Esophagus (tissue), 2 donors: ENCODE results near the gene SMC6. TPM values are rescaled to one million over a fixed set of nuclear protein-coding genes. Genes with fewer than 3 reads are reported as not detected.

Source experiments
- H3K27ac ChIP-seq, 2 donors: one replicate each; pipeline ENCODE4 v1.5.1; 2013; ENCODE audit warnings: low read depth in 2 of 2, mild to moderate bottlenecking in 2 of 2, inconsistent platforms in 1 of 2, low read length in 1 of 2, moderate library complexity in 1 of 2
- H3K27me3 ChIP-seq, 2 donors: one replicate each; pipeline ENCODE4 v1.6.1; 2013; ENCODE audit warnings: low read length in 2 of 2, control low read depth in 1 of 2, mild to moderate bottlenecking in 1 of 2; ENCODE audit not compliant: insufficient read depth in 2 of 2, control insufficient read depth in 1 of 2
- H3K36me3 ChIP-seq, 2 donors: one replicate each; pipeline ENCODE4 v1.6.1; 2013; ENCODE audit warnings: low read length in 1 of 2; ENCODE audit not compliant: control insufficient read depth in 2 of 2, insufficient read depth in 2 of 2
- H3K4me1 ChIP-seq, 2 donors: one replicate each; pipeline ENCODE4 v1.6.1; 2013; ENCODE audit warnings: low read length in 1 of 2; ENCODE audit not compliant: control insufficient read depth in 2 of 2, insufficient read depth in 2 of 2
- H3K4me3 ChIP-seq, 2 donors: one replicate each; pipeline ENCODE4 v1.5.1; 2013; ENCODE audit warnings: low read length in 2 of 2, mild to moderate bottlenecking in 2 of 2, low read depth in 1 of 2, moderate library complexity in 1 of 2
- H3K9me3 ChIP-seq, 2 donors: one replicate each; pipeline ENCODE4 v1.6.1; 2013; ENCODE audit warnings: mild to moderate bottlenecking in 2 of 2, low read depth in 1 of 2, low read length in 1 of 2, moderate library complexity in 1 of 2; ENCODE audit not compliant: control insufficient read depth in 2 of 2, insufficient read depth in 1 of 2
- WGBS, 2 donors: extraction: QIAGEN DNeasy Blood & Tissue Kit; methylation state at CpG; one replicate each; pipeline ENCODE4 v1.1.7; 2013; 5-methylcytosine and 5-hydroxymethylcytosine counted together
- polyA plus RNA-seq, 2 donors: library from polyadenylated mRNA; stranded (reverse); fragments of 200-250 nt; gene quantifications; one replicate each; pipeline ENCODE4 v1.2.3, GENCODE V29; 2013
- donor health status: healthy with polysubstance abuse.
- donor health status: Bipolar disorder and iron deficiency.

Gene SMC6
- polyA plus RNA-seq, 2 donors, result 9.2 to 12.3 TPM

DNA sequence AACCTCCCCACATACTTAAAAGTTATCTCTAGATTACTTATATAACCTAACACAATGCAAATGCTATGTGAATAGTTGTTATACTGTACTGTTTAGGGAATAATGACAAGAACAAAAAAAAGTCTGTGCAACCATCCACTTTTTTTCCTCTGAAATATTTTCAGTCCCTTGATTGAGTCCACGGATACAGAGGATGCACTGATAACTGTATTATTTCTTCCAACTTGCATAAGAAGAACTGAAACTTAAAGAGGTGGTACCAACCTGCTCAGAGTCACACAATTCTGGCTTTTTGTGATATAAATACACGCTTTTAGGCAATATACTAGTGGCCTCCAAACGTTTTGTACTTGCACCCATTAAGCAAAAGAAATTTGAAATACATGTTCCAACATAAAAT, 1.4 kb downstream of the SMC6 start:
- Histone ChIP-seq H3K36me3 (peaks cover 0 to 3% of the 10 kb centered on the region in 2 donors), H3K27ac (no peak overlapping the region), H3K9me3 (no peaks in the 10 kb centered on the region), H3K4me3 (peak overlapping the region in 1 of 2 donors; percentile 83), H3K27me3 (no peaks in the 10 kb centered on the region), H3K4me1 (no peaks in the 10 kb centered on the region)
- 36 to 39% methylated on average over 3 of the region's 3 CpGs for WGBS, 2 donors

DNA sequence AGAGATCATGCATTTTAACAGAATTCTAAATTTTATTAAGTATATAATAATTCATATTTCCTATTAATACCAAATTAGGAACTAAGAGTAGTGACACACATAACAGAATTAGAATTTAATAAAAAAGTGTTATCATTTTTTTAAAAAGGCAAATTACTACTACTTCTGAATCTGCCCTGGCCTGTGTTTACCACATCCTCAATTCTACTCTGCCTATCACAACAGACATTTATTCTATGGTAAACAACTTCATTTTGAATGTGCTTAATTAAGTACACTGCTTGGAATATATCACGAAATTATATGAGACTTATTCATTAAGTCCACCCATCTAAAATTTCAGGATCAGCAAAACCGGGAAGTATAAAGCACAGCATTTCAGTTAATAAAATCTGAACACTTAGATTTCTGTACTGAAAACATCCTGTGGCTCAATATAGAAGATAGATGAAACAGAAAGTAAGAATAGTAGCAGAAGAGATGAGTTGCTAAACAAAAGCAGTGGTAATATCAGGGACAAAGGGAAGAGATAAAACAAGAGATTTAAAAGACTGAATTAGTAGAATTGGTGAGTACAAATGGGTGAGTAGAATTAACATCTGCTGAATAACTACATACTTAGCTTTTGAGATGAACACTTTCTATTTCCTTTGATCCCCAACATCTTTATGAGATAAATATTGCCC, 3.7 kb downstream of the SMC6 start:
- H3K4me3 ChIP-seq, result no peak overlapping the region
- H3K27ac ChIP-seq, result no peak overlapping the region
- 76 to 81% methylated on average over 2 of the region's 2 CpGs for WGBS, 2 donors

DNA sequence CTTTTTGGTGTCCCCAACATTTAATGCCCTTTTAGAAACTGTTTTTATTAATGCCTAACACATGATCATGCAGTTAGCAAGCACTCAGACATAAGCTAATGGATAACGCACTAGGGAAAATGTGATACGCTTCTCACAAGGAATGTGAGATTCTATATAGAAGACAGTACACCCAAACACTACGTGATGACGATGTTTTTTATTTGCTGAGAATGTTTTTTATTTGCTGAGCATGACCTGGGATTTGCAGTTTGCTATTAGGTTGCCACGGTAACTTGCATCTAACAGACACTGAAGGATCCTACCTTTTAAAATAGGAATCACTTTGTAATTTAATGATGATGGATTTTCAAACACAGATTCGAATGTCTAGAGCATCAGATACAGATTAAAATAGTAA, 4.9 kb downstream of the SMC6 start:
- no peak overlapping the region for H3K27ac ChIP-seq
- H3K4me1 ChIP-seq, result no peaks in the 10 kb centered on the region
- no peak overlapping the region for H3K4me3 ChIP-seq
- H3K9me3 ChIP-seq, result no peaks in the 10 kb centered on the region
- 92 to 95% methylated on average over 6 of the region's 6 CpGs for WGBS, 2 donors
- no peaks in the 10 kb centered on the region for H3K27me3 ChIP-seq
- H3K36me3 ChIP-seq, result peaks cover 0 to 3% of the 10 kb centered on the region in 2 donors

More for the DNA sequence above, 3.7 kb downstream of the SMC6 start:
- Histone ChIP-seq H3K9me3 (no peaks in the 10 kb centered on the region), H3K27me3 (no peaks in the 10 kb centered on the region), H3K36me3 (peaks cover 0 to 3% of the 10 kb centered on the region in 2 donors), H3K4me1 (no peaks in the 10 kb centered on the region)

DNA sequence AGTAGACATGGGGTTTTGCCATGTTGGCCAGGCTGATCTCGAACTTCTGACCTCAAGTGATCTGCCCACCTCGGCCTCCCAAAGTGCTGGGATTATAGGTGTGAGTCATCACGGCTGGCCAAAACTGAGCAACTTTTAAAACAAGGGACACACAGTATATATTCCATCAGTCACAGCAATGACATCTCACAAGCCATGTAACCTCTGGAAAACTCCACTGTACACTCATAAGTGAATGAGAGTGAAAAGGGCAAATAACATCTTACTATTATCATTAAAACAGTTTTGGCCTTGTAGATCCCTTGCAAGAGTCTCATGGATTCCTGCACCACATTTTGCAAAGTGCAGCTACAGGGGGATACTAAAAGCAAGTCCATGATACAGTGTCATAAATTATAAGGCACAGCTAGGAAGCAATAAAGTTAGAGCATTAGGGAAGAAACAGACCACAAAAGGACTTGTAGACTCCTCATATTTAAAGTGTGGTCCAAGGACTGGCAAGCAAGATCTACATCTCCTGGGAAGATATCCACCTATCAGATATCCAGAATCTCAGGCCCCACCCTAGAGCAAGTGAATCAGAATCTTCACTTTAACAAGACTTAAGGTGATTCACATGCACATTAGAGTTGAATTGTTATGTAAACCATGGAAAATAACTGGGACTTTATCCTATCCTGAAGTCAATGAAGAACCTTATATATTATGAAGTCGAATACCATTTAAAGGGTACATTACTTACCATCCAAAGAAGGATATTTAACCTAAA, 5.7 kb downstream of the SMC6 start:
- H3K27me3 ChIP-seq, result no peaks in the 10 kb centered on the region
- H3K4me3 ChIP-seq, result no peak overlapping the region
- H3K9me3 ChIP-seq, result no peaks in the 10 kb centered on the region
- 80 to 87% methylated on average over 4 of the region's 4 CpGs for WGBS, 2 donors
- peaks cover 0 to 3% of the 10 kb centered on the region in 2 donors for H3K36me3 ChIP-seq
- no peaks in the 10 kb centered on the region for H3K4me1 ChIP-seq
- no peak overlapping the region for H3K27ac ChIP-seq

DNA sequence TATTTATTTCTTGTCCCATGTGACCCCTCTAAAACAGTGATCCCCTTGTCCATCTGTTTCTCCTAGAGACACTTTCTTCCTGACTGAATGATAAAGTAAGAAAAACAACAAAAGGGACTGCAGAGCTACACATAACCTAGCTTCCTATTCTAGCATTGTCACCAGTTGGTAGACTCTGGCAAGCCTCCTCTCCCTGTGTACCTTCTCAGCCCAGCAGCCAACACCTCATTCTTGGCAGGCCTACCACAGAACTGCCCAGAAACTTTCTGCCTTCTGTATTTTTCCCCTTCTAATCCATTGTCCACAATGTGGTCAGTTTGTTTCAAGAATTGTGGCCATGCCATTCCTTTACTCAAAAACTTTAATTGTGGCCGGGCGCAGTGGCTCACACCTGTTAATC, 13.4 kb downstream of the SMC6 start:
- peaks cover 0 to 5% of the 10 kb centered on the region in 2 donors for H3K36me3 ChIP-seq
- no peaks in the 10 kb centered on the region for H3K9me3 ChIP-seq
- H3K4me1 ChIP-seq, result no peaks in the 10 kb centered on the region
- no peak overlapping the region for H3K4me3 ChIP-seq
- WGBS, 2 donors, result 97 to 100% methylated on average over 2 of the region's 2 CpGs
- H3K27me3 ChIP-seq, result no peaks in the 10 kb centered on the region
- no peak overlapping the region for H3K27ac ChIP-seq

DNA sequence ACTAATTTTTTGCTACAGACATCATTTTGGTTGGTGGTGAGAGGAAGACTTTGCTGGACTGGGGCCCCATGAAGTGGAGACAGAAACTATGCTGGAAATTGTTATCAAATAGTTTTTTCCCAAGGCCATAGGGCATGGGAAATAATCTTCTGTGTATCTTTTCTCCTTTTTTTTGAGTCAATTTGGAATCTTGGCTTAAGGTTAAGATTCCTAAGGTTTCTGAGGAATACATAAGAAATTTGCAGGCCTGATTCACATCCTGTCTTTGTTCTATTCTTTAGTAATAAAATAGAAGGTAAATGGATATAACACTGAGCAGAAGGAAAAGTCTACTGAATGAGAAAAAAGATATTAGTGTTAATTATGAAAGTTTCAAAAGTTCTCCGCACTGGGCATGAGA, 16.6 kb downstream of the SMC6 start:
- Histone ChIP-seq H3K27me3 (no peaks in the 10 kb centered on the region), H3K27ac (no peak overlapping the region), H3K36me3 (peaks cover 3 to 5% of the 10 kb centered on the region in 2 donors), H3K4me1 (no peaks in the 10 kb centered on the region), H3K4me3 (no peak overlapping the region), H3K9me3 (no peaks in the 10 kb centered on the region)
- 86 to 97% methylated on average over 1 of the region's 1 CpG for WGBS, 2 donors

DNA sequence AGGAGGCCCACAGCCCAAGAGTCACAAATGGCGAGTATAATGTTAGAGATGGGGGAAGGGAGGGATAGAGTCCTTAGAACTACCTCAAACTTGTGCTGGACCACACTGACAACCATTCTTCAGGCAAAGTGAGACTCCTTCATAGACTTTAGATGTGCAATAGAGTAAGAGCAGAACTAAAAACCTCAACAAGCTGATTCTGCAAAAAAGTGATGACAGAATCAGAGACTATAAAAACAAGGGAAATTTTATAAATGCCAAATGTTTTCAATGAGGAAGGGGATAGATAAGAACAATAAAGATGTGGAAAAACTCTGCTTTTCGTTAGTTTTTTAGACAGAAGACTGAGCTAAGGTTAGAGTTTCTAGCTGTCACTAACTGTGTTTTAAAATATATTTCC, 17.7 kb downstream of the SMC6 start:
- Histone ChIP-seq H3K27ac (no peak overlapping the region), H3K4me1 (no peaks in the 10 kb centered on the region), H3K9me3 (no peaks in the 10 kb centered on the region), H3K4me3 (no peak overlapping the region), H3K27me3 (no peaks in the 10 kb centered on the region), H3K36me3 (peaks cover 3 to 5% of the 10 kb centered on the region in 2 donors)
- WGBS, 2 donors, result 94 to 95% methylated on average over 2 of the region's 2 CpGs

DNA sequence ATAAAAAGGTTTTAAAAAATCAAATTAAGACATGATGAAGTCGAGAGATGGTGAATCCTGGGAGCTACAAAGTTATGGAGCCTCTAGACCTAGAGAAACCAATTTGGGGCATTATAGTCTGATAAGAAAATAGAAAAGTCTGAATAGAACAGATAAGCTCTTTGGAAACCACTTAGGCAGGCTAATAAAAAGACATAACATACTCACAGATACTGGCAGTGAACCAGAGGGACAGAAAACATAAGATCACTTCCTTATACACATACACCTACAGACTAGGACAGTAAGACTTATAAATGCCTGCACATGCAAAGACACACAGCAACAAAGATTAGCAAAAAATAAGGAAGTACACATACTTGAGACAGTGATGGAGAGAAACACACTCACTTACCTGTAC, 20.0 kb downstream of the SMC6 start:
- Histone ChIP-seq H3K4me1 (no peaks in the 10 kb centered on the region), H3K27ac (no peak overlapping the region), H3K36me3 (peaks cover 2 to 3% of the 10 kb centered on the region in 2 donors), H3K9me3 (no peaks in the 10 kb centered on the region), H3K27me3 (no peaks in the 10 kb centered on the region), H3K4me3 (no peak overlapping the region)
- 91 to 94% methylated on average over 1 of the region's 1 CpG for WGBS, 2 donors

DNA sequence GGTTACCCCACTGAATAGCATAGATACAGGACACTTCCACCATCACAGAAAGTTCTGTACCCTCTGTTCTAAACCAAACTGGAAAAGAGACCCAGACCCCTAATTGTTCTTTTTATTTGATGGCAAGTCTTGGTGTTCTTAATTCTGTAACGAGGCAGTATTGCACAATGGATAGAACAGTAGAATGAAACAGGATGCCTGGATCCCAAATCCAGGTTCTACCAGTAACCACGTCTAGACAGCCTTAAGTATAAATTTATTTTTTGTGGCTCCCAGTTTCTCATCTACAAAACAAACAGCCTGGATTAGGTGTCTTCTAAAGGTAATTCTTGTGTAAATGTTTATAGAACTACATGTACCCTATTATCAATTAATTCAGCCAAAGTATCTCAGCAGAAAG, 23.7 kb downstream of the SMC6 start:
- peaks cover 3% of the 10 kb centered on the region in 2 donors for H3K36me3 ChIP-seq
- no peak overlapping the region for H3K27ac ChIP-seq
- H3K27me3 ChIP-seq, result no peaks in the 10 kb centered on the region
- H3K4me1 ChIP-seq, result no peaks in the 10 kb centered on the region
- no peaks in the 10 kb centered on the region for H3K9me3 ChIP-seq
- 83 to 95% methylated on average over 2 of the region's 2 CpGs for WGBS, 2 donors
- H3K4me3 ChIP-seq, result no peak overlapping the region

DNA sequence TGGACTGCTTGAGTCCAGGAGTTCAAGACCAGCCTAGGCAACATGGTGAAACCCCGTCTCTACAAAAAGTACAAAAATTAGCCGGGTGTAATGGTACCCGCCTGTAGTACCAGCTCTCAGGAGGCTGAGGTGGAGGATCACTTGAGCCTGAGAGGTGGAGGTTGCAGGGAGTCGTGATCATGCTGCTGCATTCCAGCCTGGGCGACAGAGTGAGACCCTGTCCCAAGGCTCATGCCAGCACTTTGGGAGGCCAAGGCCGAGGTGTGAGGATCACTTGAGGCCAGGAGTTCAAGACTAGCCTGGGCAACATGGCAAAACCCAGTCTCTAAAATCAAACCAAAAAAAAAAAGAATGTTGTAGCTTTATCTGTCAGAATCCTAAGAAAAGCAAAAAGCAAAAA, 25.4 kb downstream of the SMC6 start:
- 97 to 98% methylated on average over 6 of the region's 6 CpGs for WGBS, 2 donors
- no peaks in the 10 kb centered on the region for H3K27me3 ChIP-seq
- peaks cover 0 to 3% of the 10 kb centered on the region in 2 donors for H3K36me3 ChIP-seq
- no peak overlapping the region for H3K27ac ChIP-seq
- H3K4me1 ChIP-seq, result no peaks in the 10 kb centered on the region
- H3K4me3 ChIP-seq, result no peak overlapping the region
- no peaks in the 10 kb centered on the region for H3K9me3 ChIP-seq
